ENCODE results near the gene PARP6. TPM values are rescaled to one million over a fixed set of nuclear protein-coding genes. Genes with fewer than 3 reads are reported as not detected.

PARP6 gene
- total and polyA plus RNA-seq, 9 of the 15 experiments (the other 6 are each of a cell fraction or from before 2014, with no cell fraction given): 14.8 to 83.2 (median 28.3) TPM

GRCh38 chr15:72302955-72303354, 30.6 kb upstream of the PARP6 start:
- no peak overlapping the region for H3K4me3 ChIP-seq
- H4K20me1 ChIP-seq (replicated peaks; ENCODE audit: control insufficient read depth, insufficient read depth, low read length): no peaks in the 10 kb centered on the region; the same call in 1 of the 2 replicates
- 0% methylated on average over 1 of the region's 1 CpG for WGBS (ENCODE audit: insufficient coverage, low coverage, missing lambda C conversion rate)
- no peaks in the 10 kb centered on the region for H3K4me1 ChIP-seq (replicated peaks in 1 of 2; ENCODE audit: control insufficient read depth in 2 of 2, insufficient read depth in 2 of 2, low read length in 2 of 2)
- no peaks in the 10 kb centered on the region for H3K9me3 ChIP-seq (replicated peaks; ENCODE audit: control insufficient read depth, insufficient read depth, low read depth, low read length)
- peaks cover 20 to 27% of the 10 kb centered on the region in 2 experiments for H3K27me3 ChIP-seq (ENCODE audit: control insufficient read depth in 2 of 2, insufficient read depth in 2 of 2, low read length in 2 of 2)
- H3K79me2 ChIP-seq (ENCODE audit: control insufficient read depth, insufficient read depth, low read length): no peaks in the 10 kb centered on the region
- H3K27ac ChIP-seq (ENCODE audit: extremely low read depth, low read depth, low read length): no peak overlapping the region
- no TSS peak for BruUV-seq (replicated peaks)
- DNase-seq (ENCODE audit: extremely low read depth in 1 of 4, low spot score in 3 of 4) (no peak), FAIRE-seq (no peak), ATAC-seq (no peak)
- H3K9me1 ChIP-seq (ENCODE audit: control insufficient read depth, insufficient read depth, low read length): no peaks in the 10 kb centered on the region
- CTCF ChIA-PET (ENCODE audit: low intra/inter-chr PET ratio): no interaction called here
- POLR2A ChIA-PET: interaction anchor here (0.7 kb wide), 1 partner anchor 669 kb away, joined by 3 read pairs; no protein-coding TSS in a partner anchor
- in situ Hi-C loops (cut with MboI) (loop anchor here (25.0 kb wide), 3 partner anchors 784 to 1784 kb away; partner anchors contain the start of gene GOLGA6A), intact Hi-C loops (cut with micrococcal nuclease) (no loop called here)
- no peak overlapping the region for H3K4me2 ChIP-seq (ENCODE audit: insufficient read depth, low read length)
- H3K9ac ChIP-seq (ENCODE audit: insufficient read depth in 1 of 2, low read depth in 2 of 2, low read length in 2 of 2): no peak overlapping the region
- H3K36me3 ChIP-seq (ENCODE audit: control insufficient read depth, insufficient read depth, low read length): no peaks in the 10 kb centered on the region
- no peak for TF ChIP-seq SRSF9 (IDR thresholded peaks at IDR 0.05; ENCODE audit: borderline replicate concordance, low read depth, low read length)
- TF ChIP-seq SLC30A9 (CRISPR knock-in tag; IDR thresholded peaks at IDR 0.05): no peak
- TF ChIP-seq ETV5 (CRISPR knock-in tag; IDR thresholded peaks at IDR 0.05; ENCODE audit: low read depth): no peak
- TF ChIP-seq ZNF766 (CRISPR knock-in tag; conservative IDR thresholded peaks at IDR 0.05): no peak
- no peak for TF ChIP-seq HBP1 (CRISPR knock-in tag; IDR thresholded peaks at IDR 0.05)
- TF ChIP-seq EP300 (IDR thresholded peaks at IDR 0.05; ENCODE audit: low read length): no peak
- no peak for TF ChIP-seq RFX7 (CRISPR knock-in tag; IDR thresholded peaks at IDR 0.05)
- TF ChIP-seq CHAMP1 (IDR thresholded peaks at IDR 0.05): no peak
- TF ChIP-seq DMBX1 (CRISPR knock-in tag; IDR thresholded peaks at IDR 0.05; ENCODE audit: borderline replicate concordance): no peak
- no peak for TF ChIP-seq ZNF668 (CRISPR knock-in tag; IDR thresholded peaks at IDR 0.05)
- TF ChIP-seq HDAC8 (tag; IDR thresholded peaks at IDR 0.05): no peak
- no peak for TF ChIP-seq CBX5 (IDR thresholded peaks at IDR 0.05; ENCODE audit: borderline replicate concordance, low read depth)
- TF ChIP-seq CUX1 (CRISPR knock-in tag; IDR thresholded peaks at IDR 0.05): no peak
- H2AFZ ChIP-seq (ENCODE audit: low read depth, low read length): no peak overlapping the region
